CD8-positive, alpha-beta memory T cell (primary cell): ENCODE data around the gene ARL14. TPM values are rescaled to one million over a fixed set of nuclear protein-coding genes. Genes with fewer than 3 reads are reported as not detected.
A peak's percentile ranks its signal among the peaks of the same experiment; 100 is the strongest.

Source experiments
- CTCF ChIA-PET: fragments of 350-600 bp; sonication (Branson Sonifier 250); formaldehyde crosslinking; loops from one replicate; lab custom pipeline; 2021; ENCODE audit warnings: antibody characterized with exemption; lab: Charles Lee
- POLR2A ChIA-PET: fragments of 350-600 bp; sonication (Branson Sonifier 250); formaldehyde crosslinking; loops from one replicate; lab custom pipeline; 2021; ENCODE audit warnings: antibody characterized with exemption; lab: Charles Lee
- DNase-seq, 5 donors: peaks; one replicate each; pipeline versions ENCODE4 v3.0.0 to v3.0.0-alpha.2; 2020 to 2022; ENCODE audit warnings: mixed read lengths in 1 of 5
- H3K27ac ChIP-seq: one replicate; pipeline ENCODE4 v1.7.0; 2013; ENCODE audit warnings: low read depth, mild to moderate bottlenecking, low read length, moderate library complexity
- H3K27me3 ChIP-seq: 2 replicates; pipeline ENCODE4 v1.7.0; 2013; ENCODE audit warnings: low read length, mild to moderate bottlenecking; ENCODE audit not compliant: insufficient read depth, poor library complexity, severe bottlenecking
- H3K36me3 ChIP-seq: 2 replicates; pipeline ENCODE4 v1.7.0; 2013; ENCODE audit warnings: mild to moderate bottlenecking, low read length, moderate library complexity; ENCODE audit not compliant: insufficient read depth
- H3K4me1 ChIP-seq: 2 replicates; pipeline ENCODE4 v1.7.0; 2013; ENCODE audit warnings: mild to moderate bottlenecking, low read length, moderate library complexity; ENCODE audit not compliant: insufficient read depth
- H3K4me3 ChIP-seq: 2 replicates; pipeline ENCODE4 v1.7.0; 2013; ENCODE audit warnings: mild to moderate bottlenecking, low read length
- H3K9me3 ChIP-seq: 2 replicates; pipeline ENCODE4 v1.7.0; 2013; ENCODE audit warnings: mild to moderate bottlenecking, low read length
- H3K27ac Mint-ChIP-seq, 8 donors: one replicate each; pipeline ENCODE4 v1.8.0; 2020 to 2021; ENCODE audit warnings: mixed read lengths in 8 of 8, mild to moderate bottlenecking in 6 of 8, inconsistent platforms in 3 of 8, moderate library complexity in 3 of 8
- H3K27me3 Mint-ChIP-seq, 2 donors: one replicate each; pipeline ENCODE4 v1.8.0; 2020 to 2021; ENCODE audit warnings: mixed read lengths in 2 of 2, mild to moderate bottlenecking in 1 of 2, moderate library complexity in 1 of 2
- H3K36me3 Mint-ChIP-seq, 3 donors: one replicate each; pipeline ENCODE4 v1.8.0; 2020 to 2021; ENCODE audit warnings: mixed read lengths in 3 of 3, inconsistent platforms in 1 of 3, mild to moderate bottlenecking in 1 of 3
- H3K4me1 Mint-ChIP-seq, 3 donors: one replicate each; pipeline ENCODE4 v1.8.0; 2020 to 2021; ENCODE audit warnings: mixed read lengths in 3 of 3, inconsistent platforms in 1 of 3, mild to moderate bottlenecking in 1 of 3
- H3K4me3 Mint-ChIP-seq, 7 donors: one replicate each; pipeline ENCODE4 v1.8.0; 2020 to 2021; ENCODE audit warnings: mixed read lengths in 7 of 7, mild to moderate bottlenecking in 6 of 7, moderate library complexity in 4 of 7, inconsistent platforms in 2 of 7
- H3K9me3 Mint-ChIP-seq, 5 donors: one replicate each; pipeline ENCODE4 v1.8.0; 2020 to 2022; ENCODE audit warnings: mixed read lengths in 5 of 5, mild to moderate bottlenecking in 3 of 5, moderate library complexity in 2 of 5, inconsistent platforms in 1 of 5
- polyA plus RNA-seq: library from polyadenylated mRNA; unstranded; fragments of 300-500 nt; fragmentation: Illumina TruSeq; gene quantifications from one replicate; pipeline ENCODE4 v1.2.3, GENCODE V29; 2021
- total RNA-seq, 2 experiments: library from RNA; stranded (reverse); gene quantifications; one replicate each; pipeline ENCODE4 v1.2.3, GENCODE V29; 2021

The ARL14 gene
- total and polyA plus RNA-seq, 3 experiments from 2014 or later, result not detected

GRCh38 chr3:160684368-160684740 is 7.4 kb downstream of the ARL14 start:
- ChIA-PET POLR2A (no interaction called here), CTCF (no interaction called here)
- Mint-ChIP-seq H3K27ac (no peak overlapping the region), H3K4me1 (no peaks in the 10 kb centered on the region), H3K27me3 (peaks cover 8 to 9% of the 10 kb centered on the region in 2 donors), H3K36me3 (no peaks in the 10 kb centered on the region), H3K4me3 (no peak overlapping the region), H3K9me3 (no peaks in the 10 kb centered on the region)
- DNase-seq, result no peak
- Histone ChIP-seq H3K9me3 (no peaks in the 10 kb centered on the region), H3K4me3 (no peak overlapping the region), H3K27ac (no peak overlapping the region), H3K27me3 (no peaks in the 10 kb centered on the region), H3K4me1 (no peaks in the 10 kb centered on the region), H3K36me3 (no peaks in the 10 kb centered on the region)

- DNase-seq, result no peak
- H3K27me3 Mint-ChIP-seq, result peaks cover 4 to 8% of the 10 kb centered on the region in 2 donors
- H3K27me3 ChIP-seq, result no peaks in the 10 kb centered on the region
- H3K36me3 Mint-ChIP-seq, result no peaks in the 10 kb centered on the region
- CTCF ChIA-PET, result interaction anchor here (1.2 to 1.5 kb wide), 2 partner anchors 256 to 257 kb away, joined by 3 read pairs; no protein-coding TSS in a partner anchor
- POLR2A ChIA-PET, result no interaction called here
- H3K27ac Mint-ChIP-seq, result no peak overlapping the region
- no peak overlapping the region for H3K4me3 Mint-ChIP-seq
- H3K4me3 ChIP-seq, result no peak overlapping the region
- no peaks in the 10 kb centered on the region for H3K9me3 Mint-ChIP-seq
- H3K9me3 ChIP-seq, result no peaks in the 10 kb centered on the region
- H3K36me3 ChIP-seq, result no peaks in the 10 kb centered on the region
- H3K4me1 ChIP-seq, result no peaks in the 10 kb centered on the region
- no peaks in the 10 kb centered on the region for H3K4me1 Mint-ChIP-seq
- H3K27ac ChIP-seq, result no peak overlapping the region
Measured at GRCh38 chr3:160685144-160685766, 8.3 kb downstream of the ARL14 start.

GRCh38 chr3:160686955-160687535 is 10.1 kb downstream of the ARL14 start:
- Mint-ChIP-seq H3K9me3 (no peaks in the 10 kb centered on the region), H3K4me3 (no peak overlapping the region), H3K27me3 (peaks cover 4 to 5% of the 10 kb centered on the region in 2 donors), H3K4me1 (no peaks in the 10 kb centered on the region), H3K27ac (no peak overlapping the region), H3K36me3 (no peaks in the 10 kb centered on the region)
- Histone ChIP-seq H3K27ac (no peak overlapping the region), H3K27me3 (no peaks in the 10 kb centered on the region), H3K4me1 (no peaks in the 10 kb centered on the region), H3K4me3 (no peak overlapping the region), H3K36me3 (no peaks in the 10 kb centered on the region), H3K9me3 (no peaks in the 10 kb centered on the region)
- ChIA-PET POLR2A (no interaction called here), CTCF (interaction anchor here (0.9 to 1.6 kb wide), 3 partner anchors 9 to 254 kb away, joined by 4 to 6 read pairs (median 5); no protein-coding TSS in a partner anchor)
- DNase-seq, result peak in 1 of 5 donors; percentile 8

- Mint-ChIP-seq H3K27ac (no peak overlapping the region), H3K4me3 (no peak overlapping the region), H3K4me1 (peaks cover 4 to 9% (median 7%) of the 10 kb centered on the region in 3 donors), H3K27me3 (no peaks in the 10 kb centered on the region), H3K36me3 (no peaks in the 10 kb centered on the region), H3K9me3 (no peaks in the 10 kb centered on the region)
- Histone ChIP-seq H3K4me3 (no peak overlapping the region), H3K27ac (no peak overlapping the region), H3K27me3 (no peaks in the 10 kb centered on the region), H3K9me3 (no peaks in the 10 kb centered on the region), H3K36me3 (no peaks in the 10 kb centered on the region), H3K4me1 (no peaks in the 10 kb centered on the region)
- ChIA-PET CTCF (no interaction called here), POLR2A (no interaction called here)
- no peak for DNase-seq
Measured at GRCh38 chr3:160691151-160691550, 14.2 kb downstream of the ARL14 start.

GRCh38 chr3:160691962-160692361 is 15.0 kb downstream of the ARL14 start:
- ChIA-PET CTCF (no interaction called here), POLR2A (no interaction called here)
- H3K9me3 Mint-ChIP-seq, result no peaks in the 10 kb centered on the region
- H3K36me3 Mint-ChIP-seq, result no peaks in the 10 kb centered on the region
- Histone ChIP-seq H3K27me3 (no peaks in the 10 kb centered on the region), H3K4me1 (no peaks in the 10 kb centered on the region), H3K27ac (no peak overlapping the region), H3K9me3 (no peaks in the 10 kb centered on the region), H3K4me3 (no peak overlapping the region), H3K36me3 (no peaks in the 10 kb centered on the region)
- DNase-seq, result no peak
- no peaks in the 10 kb centered on the region for H3K27me3 Mint-ChIP-seq
- no peak overlapping the region for H3K4me3 Mint-ChIP-seq
- H3K27ac Mint-ChIP-seq, result no peak overlapping the region
- H3K4me1 Mint-ChIP-seq, result peaks cover 4 to 9% (median 7%) of the 10 kb centered on the region in 3 donors

- no peaks in the 10 kb centered on the region for H3K4me1 ChIP-seq
- H3K4me1 Mint-ChIP-seq, result peaks cover 4 to 9% (median 7%) of the 10 kb centered on the region in 3 donors
- no peaks in the 10 kb centered on the region for H3K9me3 Mint-ChIP-seq
- no peaks in the 10 kb centered on the region for H3K9me3 ChIP-seq
- DNase-seq, result no peak
- no peak overlapping the region for H3K4me3 Mint-ChIP-seq
- no peak overlapping the region for H3K4me3 ChIP-seq
- H3K27me3 Mint-ChIP-seq, result peaks cover 0 to 4% of the 10 kb centered on the region in 2 donors
- H3K36me3 ChIP-seq, result no peaks in the 10 kb centered on the region
- no peak overlapping the region for H3K27ac Mint-ChIP-seq
- no peaks in the 10 kb centered on the region for H3K27me3 ChIP-seq
- CTCF ChIA-PET, result no interaction called here
- H3K36me3 Mint-ChIP-seq, result no peaks in the 10 kb centered on the region
- H3K27ac ChIP-seq, result no peak overlapping the region
- POLR2A ChIA-PET, result no interaction called here
Measured at GRCh38 chr3:160693191-160693590, 16.2 kb downstream of the ARL14 start.

GRCh38 chr3:160694345-160694744 is 17.4 kb downstream of the ARL14 start:
- CTCF ChIA-PET, result interaction anchor here (0.6 kb wide), 1 partner anchor 238 kb away, joined by 3 read pairs; no protein-coding TSS in a partner anchor
- no peak overlapping the region for H3K27ac Mint-ChIP-seq
- no peak overlapping the region for H3K4me3 Mint-ChIP-seq
- no peaks in the 10 kb centered on the region for H3K36me3 ChIP-seq
- peaks cover 4 to 9% (median 7%) of the 10 kb centered on the region in 3 donors for H3K4me1 Mint-ChIP-seq
- H3K27ac ChIP-seq, result no peak overlapping the region
- no peak for DNase-seq
- peaks cover 0 to 4% of the 10 kb centered on the region in 2 donors for H3K27me3 Mint-ChIP-seq
- POLR2A ChIA-PET, result no interaction called here
- H3K36me3 Mint-ChIP-seq, result no peaks in the 10 kb centered on the region
- no peaks in the 10 kb centered on the region for H3K27me3 ChIP-seq
- H3K4me3 ChIP-seq, result no peak overlapping the region
- H3K4me1 ChIP-seq, result no peaks in the 10 kb centered on the region
- no peaks in the 10 kb centered on the region for H3K9me3 ChIP-seq
- H3K9me3 Mint-ChIP-seq, result no peaks in the 10 kb centered on the region

- Histone ChIP-seq H3K4me3 (no peak overlapping the region), H3K9me3 (no peaks in the 10 kb centered on the region), H3K27me3 (no peaks in the 10 kb centered on the region), H3K27ac (no peak overlapping the region), H3K4me1 (no peaks in the 10 kb centered on the region), H3K36me3 (no peaks in the 10 kb centered on the region)
- POLR2A ChIA-PET, result no interaction called here
- Mint-ChIP-seq H3K36me3 (no peaks in the 10 kb centered on the region), H3K27me3 (peaks cover 0 to 5% of the 10 kb centered on the region in 2 donors), H3K9me3 (no peaks in the 10 kb centered on the region), H3K27ac (no peak overlapping the region), H3K4me3 (no peak overlapping the region), H3K4me1 (peaks cover 4 to 9% (median 7%) of the 10 kb centered on the region in 3 donors)
- no peak for DNase-seq
- CTCF ChIA-PET, result interaction anchor here (0.6 kb wide), 1 partner anchor 237 kb away, joined by 3 read pairs; no protein-coding TSS in a partner anchor
Measured at GRCh38 chr3:160695003-160695402, 18.0 kb downstream of the ARL14 start.
